Measurements from ENCODE around the gene TMEM92. TPM values are rescaled to one million over a fixed set of nuclear protein-coding genes. Genes with fewer than 3 reads are reported as not detected.

TMEM92 gene
- total RNA-seq, 1 experiment from 2014 or later, result 6.6 TPM

DNA sequence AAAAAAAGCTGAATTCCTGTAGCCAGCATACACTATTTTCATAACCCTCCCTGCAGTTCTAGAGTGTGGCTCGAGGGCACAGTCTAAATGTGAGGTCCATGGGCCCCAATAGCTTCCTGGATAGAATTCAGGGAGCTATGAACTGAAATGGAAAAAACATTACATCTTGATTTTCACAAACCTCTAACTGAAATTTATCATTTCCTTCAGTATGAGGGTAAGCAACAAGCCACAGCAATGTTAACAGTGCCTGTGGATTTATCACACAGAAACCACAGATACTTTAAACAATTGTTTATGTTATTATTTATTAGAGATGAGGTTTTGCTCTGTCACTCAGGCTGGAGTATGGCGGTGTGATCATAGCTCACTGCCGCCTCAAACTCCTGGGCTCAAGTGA, 18.2 kb downstream of the TMEM92 start:
- no peaks in the 10 kb centered on the region for H4K20me1 ChIP-seq (ENCODE audit: insufficient read depth)
- RAD21 ChIA-PET (ENCODE audit: low non-redundant PET in 1 of 2, low total read pairs in 2 of 2, uncharacterized antibody in 2 of 2, unreplicated experiment in 2 of 2), result interaction anchor here in 1 of 2 experiments (0.8 kb wide), 1 partner anchor 92 kb away, joined by 3 read pairs; no protein-coding TSS in a partner anchor
- BruUV-seq (replicated peaks), result no TSS peak
- CTCF ChIA-PET, result interaction anchor here (1.0 to 14.3 kb wide), 5 partner anchors 20 to 198 kb away, joined by 3 to 243 read pairs (median 7); partner anchors contain the start of genes COL1A1, PDK2 and TMEM92
- H3K9ac ChIP-seq (ENCODE audit: low read length), result no peak overlapping the region
- intact Hi-C loops (cut with micrococcal nuclease), result no loop called here
- peaks cover 0 to 13% of the 10 kb centered on the region in 2 experiments; a peak in 2 of 4 replicates for H3K4me1 ChIP-seq (ENCODE audit: control insufficient read depth in 1 of 2, insufficient read depth in 2 of 2, low read length in 2 of 2)
- no peak overlapping the region for H2AFZ ChIP-seq (ENCODE audit: low read depth, low read length, poor library complexity, severe bottlenecking)
- TF ChIP-seq EGR1 (IDR thresholded peaks at IDR 0.05; ENCODE audit: low read depth) (no peak), ELF1 (IDR thresholded peaks at IDR 0.05; ENCODE audit: borderline replicate concordance, low read depth) (no peak), EZH2 (IDR thresholded peaks at IDR 0.05) (no peak), EZH2phosphoT487 (IDR thresholded peaks at IDR 0.05; ENCODE audit: borderline replicate concordance) (no peak), POLR2AphosphoS5 (IDR thresholded peaks at IDR 0.05; ENCODE audit: low read depth, low read length) (no peak), POLR2A (IDR thresholded peaks at IDR 0.05; ENCODE audit: borderline replicate concordance, extremely low read depth, insufficient read depth, insufficient read length) (no peak), SRF (IDR thresholded peaks at IDR 0.05; ENCODE audit: low read depth) (no peak), ZFX (IDR thresholded peaks at IDR 0.05) (no peak)
- TF ChIP-seq, protein P1, sequence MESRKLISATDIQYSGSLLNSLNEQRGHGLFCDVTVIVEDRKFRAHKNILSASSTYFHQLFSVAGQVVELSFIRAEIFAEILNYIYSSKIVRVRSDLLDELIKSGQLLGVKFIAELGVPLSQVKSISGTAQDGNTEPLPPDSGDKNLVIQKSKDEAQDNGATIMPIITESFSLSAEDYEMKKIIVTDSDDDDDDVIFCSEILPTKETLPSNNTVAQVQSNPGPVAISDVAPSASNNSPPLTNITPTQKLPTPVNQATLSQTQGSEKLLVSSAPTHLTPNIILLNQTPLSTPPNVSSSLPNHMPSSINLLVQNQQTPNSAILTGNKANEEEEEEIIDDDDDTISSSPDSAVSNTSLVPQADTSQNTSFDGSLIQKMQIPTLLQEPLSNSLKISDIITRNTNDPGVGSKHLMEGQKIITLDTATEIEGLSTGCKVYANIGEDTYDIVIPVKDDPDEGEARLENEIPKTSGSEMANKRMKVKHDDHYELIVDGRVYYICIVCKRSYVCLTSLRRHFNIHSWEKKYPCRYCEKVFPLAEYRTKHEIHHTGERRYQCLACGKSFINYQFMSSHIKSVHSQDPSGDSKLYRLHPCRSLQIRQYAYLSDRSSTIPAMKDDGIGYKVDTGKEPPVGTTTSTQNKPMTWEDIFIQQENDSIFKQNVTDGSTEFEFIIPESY (IDR thresholded peaks at IDR 0.05; ENCODE audit: extremely low read depth, insufficient replicate concordance, low read length), result no peak
- TF ChIP-seq, protein P2, sequence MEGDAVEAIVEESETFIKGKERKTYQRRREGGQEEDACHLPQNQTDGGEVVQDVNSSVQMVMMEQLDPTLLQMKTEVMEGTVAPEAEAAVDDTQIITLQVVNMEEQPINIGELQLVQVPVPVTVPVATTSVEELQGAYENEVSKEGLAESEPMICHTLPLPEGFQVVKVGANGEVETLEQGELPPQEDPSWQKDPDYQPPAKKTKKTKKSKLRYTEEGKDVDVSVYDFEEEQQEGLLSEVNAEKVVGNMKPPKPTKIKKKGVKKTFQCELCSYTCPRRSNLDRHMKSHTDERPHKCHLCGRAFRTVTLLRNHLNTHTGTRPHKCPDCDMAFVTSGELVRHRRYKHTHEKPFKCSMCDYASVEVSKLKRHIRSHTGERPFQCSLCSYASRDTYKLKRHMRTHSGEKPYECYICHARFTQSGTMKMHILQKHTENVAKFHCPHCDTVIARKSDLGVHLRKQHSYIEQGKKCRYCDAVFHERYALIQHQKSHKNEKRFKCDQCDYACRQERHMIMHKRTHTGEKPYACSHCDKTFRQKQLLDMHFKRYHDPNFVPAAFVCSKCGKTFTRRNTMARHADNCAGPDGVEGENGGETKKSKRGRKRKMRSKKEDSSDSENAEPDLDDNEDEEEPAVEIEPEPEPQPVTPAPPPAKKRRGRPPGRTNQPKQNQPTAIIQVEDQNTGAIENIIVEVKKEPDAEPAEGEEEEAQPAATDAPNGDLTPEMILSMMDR (IDR thresholded peaks at IDR 0.05 in 2 of 3, conservative IDR thresholded peaks at IDR 0.05 in 1 of 3; ENCODE audit: borderline replicate concordance in 1 of 3, insufficient read depth in 1 of 3, low read depth in 2 of 3, low read length in 2 of 3), result no peak
- TF ChIP-seq, protein P3, sequence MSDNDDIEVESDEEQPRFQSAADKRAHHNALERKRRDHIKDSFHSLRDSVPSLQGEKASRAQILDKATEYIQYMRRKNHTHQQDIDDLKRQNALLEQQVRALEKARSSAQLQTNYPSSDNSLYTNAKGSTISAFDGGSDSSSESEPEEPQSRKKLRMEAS (IDR thresholded peaks at IDR 0.05), result no peak
- H3K9me3 ChIP-seq (ENCODE audit: control insufficient read depth in 1 of 2, insufficient read depth in 1 of 2, low read depth in 1 of 2, low read length in 2 of 2), result no peaks in the 10 kb centered on the region
- no peak overlapping the region for H3K27ac ChIP-seq (ENCODE audit: low read depth, low read length)
- H3K4me2 ChIP-seq (ENCODE audit: low read length), result no peak overlapping the region
- POLR2A ChIA-PET, result interaction anchor here (0.6 to 5.0 kb wide), 2 partner anchors 92 to 208 kb away, joined by 5 to 21 read pairs; partner anchors contain the start of gene COL1A1
- H3K27me3 ChIP-seq (ENCODE audit: insufficient read depth, low read length), result no peaks in the 10 kb centered on the region
- H3K36me3 ChIP-seq (ENCODE audit: control insufficient read depth in 1 of 2, insufficient read depth in 2 of 2, low read length in 2 of 2), result no peaks in the 10 kb centered on the region
- DNase-seq (ENCODE audit: low read depth, low spot score) (no peak), ATAC-seq (no peak)
- H3K9me2 ChIP-seq (ENCODE audit: insufficient read depth), result no peaks in the 10 kb centered on the region
- no peaks in the 10 kb centered on the region for H3K79me2 ChIP-seq (ENCODE audit: insufficient read depth, low read length)
- no peak overlapping the region for H3K4me3 ChIP-seq (replicated peaks in 1 of 2; ENCODE audit: low read depth in 1 of 2, low read length in 2 of 2)
